Measurements from ENCODE around the gene YJU2. TPM values are rescaled to one million over a fixed set of nuclear protein-coding genes. Genes with fewer than 3 reads are reported as not detected.
A peak's percentile ranks its signal among the peaks of the same experiment; 100 is the strongest.

The YJU2 gene
- 10 to 100 TPM in 4 of 6 donors, 1 to 10 TPM in 2; 9.8 to 13.9 (median 11.2) TPM for total RNA-seq
- polyA plus RNA-seq = 10 to 100 TPM; 25.0 to 32.0 TPM

GRCh38 chr19:4246767-4247593 lies at the start of gene YJU2:
TSS of gene YJU2 (plus strand) at chr19:4247080. CDS start at chr19:4247147, 67 bp downstream.
- intact Hi-C loops (cut with DNase I) = no loop called here
- no peaks in the 10 kb centered on the region for H3K27me3 ChIP-seq
- peak within 1 kb of the TSS; percentile 31 to 65 (median 60) for H3K4me3 ChIP-seq
- H3K27ac ChIP-seq = peak within 1 kb of the TSS; percentile 96 to 99 (median 98)
- peaks cover 0 to 24% (median 10%) of the 10 kb centered on the region in 3 donors for H3K36me3 ChIP-seq
- WGBS, 2 donors = 0 to 1% methylated on average over 41 to 45 of the region's 45 CpGs
- no peaks in the 10 kb centered on the region for H3K9me3 ChIP-seq
- peak in 1 of 4 donors; percentile 17 for TF ChIP-seq CTCF (IDR thresholded peaks at IDR 0.05)
- FAIRE-seq (peak; percentile 84), ATAC-seq (peak; percentile 97 to 99 (median 97)), DNase-seq (peak; percentile 92 to 100 (median 99))
- no peaks in the 10 kb centered on the region for H3K4me1 ChIP-seq

GRCh38 chr19:4197228-4197624 lies 49.7 kb upstream of the YJU2 start:
- Histone ChIP-seq H3K4me3 (no peak overlapping the region), H3K9me3 (no peaks in the 10 kb centered on the region), H3K36me3 (no peaks in the 10 kb centered on the region), H3K27ac (no peak overlapping the region), H3K4me1 (peaks cover 0 to 5% (median 0%) of the 10 kb centered on the region in 3 donors), H3K27me3 (peaks cover 0 to 23% (median 6%) of the 10 kb centered on the region in 4 donors)
- DNase-seq (no peak), FAIRE-seq (no peak), ATAC-seq (peak in 1 of 4 donors; percentile 9)
- intact Hi-C loops (cut with DNase I) = no loop called here
- 60 to 64% methylated on average over 5 of the region's 5 CpGs for WGBS, 2 donors
- no peak for TF ChIP-seq CTCF (IDR thresholded peaks at IDR 0.05)

- TF ChIP-seq CTCF (IDR thresholded peaks at IDR 0.05) = no peak
- H3K4me3 ChIP-seq = no peak overlapping the region
- ATAC-seq = peak in 2 of 4 donors; percentile 38 to 72
- no peak overlapping the region for H3K27ac ChIP-seq
- no peaks in the 10 kb centered on the region for H3K36me3 ChIP-seq
- WGBS, 2 donors = 15 to 21% methylated on average over 40 to 60 of the region's 70 CpGs
- FAIRE-seq = no peak
- intact Hi-C loops (cut with DNase I) = no loop called here
- H3K4me1 ChIP-seq = peaks cover 0 to 5% (median 0%) of the 10 kb centered on the region in 3 donors
- peak in 1 of 6 donors; percentile 72 for DNase-seq
- peaks cover 0 to 23% (median 6%) of the 10 kb centered on the region in 4 donors for H3K27me3 ChIP-seq
- H3K9me3 ChIP-seq = no peaks in the 10 kb centered on the region
These were observed 49.0 kb upstream of the YJU2 start for GRCh38 chr19:4197625-4198466.

GRCh38 chr19:4198467-4199126 lies 48.3 kb upstream of the YJU2 start:
- Histone ChIP-seq H3K36me3 (no peaks in the 10 kb centered on the region), H3K4me1 (peaks cover 0 to 5% (median 0%) of the 10 kb centered on the region in 3 donors), H3K4me3 (no peak overlapping the region), H3K27me3 (peaks cover 0 to 23% (median 6%) of the 10 kb centered on the region in 4 donors), H3K9me3 (no peaks in the 10 kb centered on the region), H3K27ac (no peak overlapping the region)
- WGBS, 2 donors = 11 to 19% methylated on average over 19 to 28 of the region's 28 CpGs
- no peak for TF ChIP-seq CTCF (IDR thresholded peaks at IDR 0.05)
- intact Hi-C loops (cut with DNase I) = no loop called here
- ATAC-seq (peak in 1 of 4 donors; percentile 14), DNase-seq (peak in 1 of 6 donors; percentile 69), FAIRE-seq (no peak)

Data from pancreas (tissue), 10 donors.